ENCODE measurements around the gene PCED1B.

PCED1B gene

GRCh38 chr12:47231456-47231855 is 152.0 kb downstream of the PCED1B start:
- ATAC-seq (ENCODE audit: low read depth): no peak
- Histone ChIP-seq H3K4me1 (ENCODE audit: insufficient read depth, poor library complexity, severe bottlenecking) (peaks cover 16% of the 10 kb centered on the region), H3K27me3 (ENCODE audit: insufficient read depth, poor library complexity, severe bottlenecking) (no peaks in the 10 kb centered on the region), H3K27ac (ENCODE audit: poor library complexity, severe bottlenecking) (no peak overlapping the region), H3K9me3 (ENCODE audit: severe bottlenecking) (no peaks in the 10 kb centered on the region), H3K4me3 (ENCODE audit: severe bottlenecking) (no peak overlapping the region), H3K36me3 (ENCODE audit: low read depth) (no peaks in the 10 kb centered on the region; the same call in 1 of the 2 replicates)
- DNase-seq (ENCODE audit: low spot score): no peak
- no peak for TF ChIP-seq CTCF (IDR thresholded peaks at IDR 0.05; ENCODE audit: poor library complexity, severe bottlenecking)

- Histone ChIP-seq H3K4me1 (ENCODE audit: insufficient read depth, poor library complexity, severe bottlenecking) (peaks cover 27% of the 10 kb centered on the region), H3K4me3 (ENCODE audit: severe bottlenecking) (no peak overlapping the region), H3K27me3 (ENCODE audit: insufficient read depth, poor library complexity, severe bottlenecking) (no peaks in the 10 kb centered on the region), H3K9me3 (ENCODE audit: severe bottlenecking) (no peaks in the 10 kb centered on the region), H3K36me3 (ENCODE audit: low read depth) (no peaks in the 10 kb centered on the region; the same call in 1 of the 2 replicates), H3K27ac (ENCODE audit: poor library complexity, severe bottlenecking) (peak overlapping the region; percentile 90)
- DNase-seq (ENCODE audit: low spot score) (no peak), ATAC-seq (ENCODE audit: low read depth) (peak; percentile 63)
- no peak for TF ChIP-seq CTCF (IDR thresholded peaks at IDR 0.05; ENCODE audit: poor library complexity, severe bottlenecking)
These were observed 155.2 kb downstream of the PCED1B start for GRCh38 chr12:47234576-47235141.

- Histone ChIP-seq H3K9me3 (ENCODE audit: severe bottlenecking) (no peaks in the 10 kb centered on the region), H3K36me3 (ENCODE audit: low read depth) (no peaks in the 10 kb centered on the region; the same call in 1 of the 2 replicates), H3K27ac (ENCODE audit: poor library complexity, severe bottlenecking) (peak overlapping the region; percentile 90), H3K4me3 (ENCODE audit: severe bottlenecking) (no peak overlapping the region), H3K4me1 (ENCODE audit: insufficient read depth, poor library complexity, severe bottlenecking) (peaks cover 27% of the 10 kb centered on the region), H3K27me3 (ENCODE audit: insufficient read depth, poor library complexity, severe bottlenecking) (no peaks in the 10 kb centered on the region)
- TF ChIP-seq CTCF (IDR thresholded peaks at IDR 0.05; ENCODE audit: poor library complexity, severe bottlenecking): no peak
- ATAC-seq (ENCODE audit: low read depth) (no peak), DNase-seq (ENCODE audit: low spot score) (no peak)
These were observed 156.0 kb downstream of the PCED1B start for GRCh38 chr12:47235258-47236040.

GRCh38 chr12:47236109-47236714 is 156.8 kb downstream of the PCED1B start:
- Histone ChIP-seq H3K36me3 (ENCODE audit: low read depth) (no peaks in the 10 kb centered on the region), H3K9me3 (ENCODE audit: severe bottlenecking) (no peaks in the 10 kb centered on the region), H3K27me3 (ENCODE audit: insufficient read depth, poor library complexity, severe bottlenecking) (no peaks in the 10 kb centered on the region), H3K27ac (ENCODE audit: poor library complexity, severe bottlenecking) (peak overlapping the region; percentile 90), H3K4me3 (ENCODE audit: severe bottlenecking) (no peak overlapping the region), H3K4me1 (ENCODE audit: insufficient read depth, poor library complexity, severe bottlenecking) (peaks cover 27% of the 10 kb centered on the region)
- DNase-seq (ENCODE audit: low spot score) (no peak), ATAC-seq (ENCODE audit: low read depth) (peak; percentile 96)
- TF ChIP-seq CTCF (IDR thresholded peaks at IDR 0.05; ENCODE audit: poor library complexity, severe bottlenecking): no peak

Data from RWPE2 (cell line).